Measurements from ENCODE around the gene PTPRM. TPM values are rescaled to one million over a fixed set of nuclear protein-coding genes. Genes with fewer than 3 reads are reported as not detected.

Gene PTPRM
- total and polyA plus RNA-seq, 2 of the 8 experiments (the other 6 are each of a cell fraction or from before 2014, with no cell fraction given): 4.1 to 7.0 TPM

DNA sequence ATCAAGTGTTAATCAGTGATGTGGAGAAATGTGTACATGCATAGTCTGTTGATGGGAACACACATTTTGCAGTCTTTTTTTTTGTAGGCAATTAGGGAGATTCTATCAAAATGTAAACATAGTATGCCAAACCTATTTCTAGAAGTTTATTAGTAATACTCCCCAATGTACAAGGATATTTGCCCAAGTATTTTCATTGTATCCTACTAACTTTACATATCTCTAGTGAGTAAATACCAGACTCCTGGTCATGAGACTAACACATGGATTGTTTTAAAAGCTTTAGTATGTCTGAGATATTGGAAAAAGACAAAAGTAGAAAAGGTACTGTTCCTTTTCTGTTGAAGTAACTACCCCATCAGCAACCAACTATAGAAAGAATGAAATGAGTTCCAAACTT, 513.0 kb downstream of the PTPRM start:
- ChIA-PET POLR2A (ENCODE audit: partially characterized antibody) (no interaction called here), CTCF (ENCODE audit: partially characterized antibody) (no interaction called here)
- H3K9me3 ChIP-seq (ENCODE audit: insufficient read depth in 2 of 2, low read depth in 1 of 2, low read length in 1 of 2): no peaks in the 10 kb centered on the region
- no peak overlapping the region for H2BK20ac ChIP-seq (ENCODE audit: low read length)
- no peaks in the 10 kb centered on the region for H4K20me1 ChIP-seq (replicated peaks in 1 of 2; ENCODE audit: control insufficient read depth in 1 of 2, insufficient read depth in 2 of 2, low read length in 2 of 2)
- H3K23me2 ChIP-seq (ENCODE audit: low read depth, low read length): no peaks in the 10 kb centered on the region
- H3K4me2 ChIP-seq (ENCODE audit: insufficient read depth in 1 of 2, low read depth in 2 of 2, low read length in 2 of 2): no peak overlapping the region
- no peak overlapping the region for H2BK120ac ChIP-seq (replicated peaks; ENCODE audit: low read depth, low read length)
- no peak overlapping the region for H2BK15ac ChIP-seq (ENCODE audit: low read length)
- FAIRE-seq: no peak
- H2BK5ac ChIP-seq (ENCODE audit: low read depth, low read length): no peak overlapping the region
- H3K23ac ChIP-seq (ENCODE audit: insufficient read length): no peak overlapping the region
- H3K14ac ChIP-seq (ENCODE audit: insufficient read length): no peak overlapping the region
- H2BK12ac ChIP-seq (ENCODE audit: low read depth, low read length): no peak overlapping the region
- no peak for DNase-seq (ENCODE audit: low read depth in 1 of 2, low spot score in 2 of 2)
- no peaks in the 10 kb centered on the region for H3K79me1 ChIP-seq (ENCODE audit: low read depth, low read length)
- no peak overlapping the region for H2AFZ ChIP-seq (ENCODE audit: low read length)
- H3K4me3 ChIP-seq (ENCODE audit: extremely low read depth in 1 of 4, insufficient read depth in 2 of 4, low read depth in 3 of 4, low read length in 4 of 4): no peak overlapping the region
- H4K8ac ChIP-seq (ENCODE audit: extremely low read depth, insufficient read depth, low read length): no peak overlapping the region
- H3K27ac ChIP-seq (ENCODE audit: low read depth, low read length): no peak overlapping the region
- peaks cover 0 to 2% (median 0%) of the 10 kb centered on the region in 4 experiments; a peak in 3 of 7 replicates for H3K27me3 ChIP-seq (replicated peaks in 1 of 4; ENCODE audit: control insufficient read depth in 3 of 4, extremely low read depth in 1 of 4, insufficient read depth in 3 of 4, low read length in 3 of 4)
- H3K4me1 ChIP-seq (replicated peaks in 1 of 4; ENCODE audit: control insufficient read depth in 3 of 4, insufficient read depth in 4 of 4, low read length in 3 of 4): peaks cover 1 to 17% (median 5%) of the 10 kb centered on the region in 4 experiments; a peak in 4 of 7 replicates
- H3K9ac ChIP-seq (replicated peaks in 1 of 4; ENCODE audit: extremely low read depth in 1 of 4, low read depth in 3 of 4, low read length in 3 of 4): no peak overlapping the region
- no peaks in the 10 kb centered on the region for H3K79me2 ChIP-seq (ENCODE audit: control insufficient read depth in 1 of 2, insufficient read depth in 2 of 2, low read length in 2 of 2)
- H2AK5ac ChIP-seq (ENCODE audit: low read depth, low read length): no peak overlapping the region
- no peak overlapping the region for H4K91ac ChIP-seq (replicated peaks; ENCODE audit: insufficient read length, low read length)
- H4K5ac ChIP-seq (ENCODE audit: insufficient read length, low read depth, low read length): no peak overlapping the region
- H3K36me3 ChIP-seq (ENCODE audit: control insufficient read depth in 2 of 4, insufficient read depth in 4 of 4, low read length in 3 of 4): no peaks in the 10 kb centered on the region
- no peak overlapping the region for H3K18ac ChIP-seq (ENCODE audit: extremely low read depth, low read length)
- H3K4ac ChIP-seq (replicated peaks; ENCODE audit: insufficient read length, low read depth, low read length): no peak overlapping the region
- H3K56ac ChIP-seq (replicated peaks; ENCODE audit: insufficient read length, low read depth, low read length): no peak overlapping the region
- TF ChIP-seq HDAC6 (IDR thresholded peaks at IDR 0.05; ENCODE audit: low read depth, low read length) (no peak), KDM1A (IDR thresholded peaks at IDR 0.05; ENCODE audit: borderline replicate concordance, low read length) (no peak), RAD21 (IDR thresholded peaks at IDR 0.05 in 1 of 2, conservative IDR thresholded peaks at IDR 0.05 in 1 of 2; ENCODE audit: low read depth in 2 of 2, low read length in 2 of 2) (no peak), SP1 (IDR thresholded peaks at IDR 0.05; ENCODE audit: low read depth, low read length) (no peak), RXRA (IDR thresholded peaks at IDR 0.05; ENCODE audit: insufficient read depth, low read depth, low read length) (no peak), KDM4A (IDR thresholded peaks at IDR 0.05; ENCODE audit: low read depth, low read length, severe bottlenecking) (no peak), CHD1 (IDR thresholded peaks at IDR 0.05; ENCODE audit: low read depth, low read length) (no peak), SIRT6 (IDR thresholded peaks at IDR 0.05; ENCODE audit: low read length) (no peak), GTF2F1 (IDR thresholded peaks at IDR 0.05; ENCODE audit: borderline replicate concordance, low read depth, low read length) (no peak), SIN3A (conservative IDR thresholded peaks at IDR 0.05 in 1 of 2, IDR thresholded peaks at IDR 0.05 in 1 of 2; ENCODE audit: low read depth in 1 of 2, low read length in 2 of 2) (no peak), YY1 (IDR thresholded peaks at IDR 0.05; ENCODE audit: low read depth, low read length) (no peak), KDM5A (IDR thresholded peaks at IDR 0.05; ENCODE audit: low read length) (no peak), EZH2 (IDR thresholded peaks at IDR 0.05; ENCODE audit: low read depth, low read length, severe bottlenecking) (no peak), SP2 (IDR thresholded peaks at IDR 0.05; ENCODE audit: low read length) (no peak)
- TF ChIP-seq, protein P1, sequence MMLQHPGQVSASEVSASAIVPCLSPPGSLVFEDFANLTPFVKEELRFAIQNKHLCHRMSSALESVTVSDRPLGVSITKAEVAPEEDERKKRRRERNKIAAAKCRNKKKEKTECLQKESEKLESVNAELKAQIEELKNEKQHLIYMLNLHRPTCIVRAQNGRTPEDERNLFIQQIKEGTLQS (IDR thresholded peaks at IDR 0.05; ENCODE audit: insufficient read depth, low read depth, low read length): no peak
